GM18502 (cell line): ENCODE data around the gene CNTNAP2.
"Not testable (repeated sequence)": the region's sequence is repeated elsewhere in the genome, so short reads cannot be mapped to it uniquely, and the experiment has no call there.

Experiments used
- ATAC-seq: cut with Tn5 transposase; IDR thresholded peaks from one replicate; pipeline ENCODE4 v1.9.1; 2021; ENCODE audit warnings: mild to moderate bottlenecking; ENCODE audit not compliant: unreplicated experiment, poor library complexity

CNTNAP2 gene

GRCh38 chr7:147650991-147651390 lies 1534.4 kb downstream of the CNTNAP2 start:
- no peak for ATAC-seq

- no peak for ATAC-seq
Observed at GRCh38 chr7:147651601-147652000, 1535.0 kb downstream of the CNTNAP2 start.

DNA sequence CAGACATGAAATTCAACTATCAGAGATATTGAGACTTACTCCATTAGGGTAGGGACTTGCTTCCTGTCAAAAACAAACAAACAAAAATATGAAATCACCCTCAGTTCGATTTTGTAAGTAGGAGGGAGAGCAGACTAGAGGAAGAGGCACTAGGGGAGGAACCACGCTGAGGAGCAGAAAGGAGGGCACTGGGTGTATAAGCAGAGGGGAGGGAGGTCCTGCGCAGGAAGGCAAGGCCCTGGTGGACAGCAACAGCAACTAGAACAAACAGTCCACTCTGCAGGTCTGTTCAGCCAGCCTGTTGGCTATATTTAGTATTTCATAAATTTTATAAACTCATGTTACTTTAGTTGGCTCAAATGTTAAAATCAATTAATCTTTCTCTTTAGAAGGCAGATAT lies 1536.9 kb downstream of the CNTNAP2 start:
- no peak for ATAC-seq

GRCh38 chr7:147658392-147658967 lies 1541.9 kb downstream of the CNTNAP2 start:
- ATAC-seq, result no peak

- ATAC-seq, result no peak
Observed at GRCh38 chr7:147659036-147659995, 1542.7 kb downstream of the CNTNAP2 start.

GRCh38 chr7:147664541-147664940 lies 1547.9 kb downstream of the CNTNAP2 start:
- no peak for ATAC-seq

DNA sequence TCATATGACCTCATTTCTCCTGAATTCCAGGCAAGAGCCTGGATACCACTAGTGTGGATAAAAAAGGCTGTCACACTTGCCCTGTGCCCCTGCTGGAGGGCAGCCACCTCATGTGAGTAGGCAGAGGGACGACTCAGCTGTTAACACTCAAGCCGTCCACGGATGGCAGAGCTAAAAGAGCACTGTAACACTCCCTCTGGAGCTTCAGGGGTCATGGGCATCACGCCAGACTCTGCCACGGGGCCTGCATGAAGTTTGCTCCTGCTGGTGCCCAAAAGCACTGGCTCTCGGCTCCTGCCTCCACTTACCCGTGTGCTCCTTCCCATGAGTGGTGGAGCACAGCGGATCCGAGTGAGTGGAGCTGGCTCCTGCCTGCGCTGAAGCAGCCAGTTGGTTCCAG lies 1554.2 kb downstream of the CNTNAP2 start:
- ATAC-seq, result no peak

DNA sequence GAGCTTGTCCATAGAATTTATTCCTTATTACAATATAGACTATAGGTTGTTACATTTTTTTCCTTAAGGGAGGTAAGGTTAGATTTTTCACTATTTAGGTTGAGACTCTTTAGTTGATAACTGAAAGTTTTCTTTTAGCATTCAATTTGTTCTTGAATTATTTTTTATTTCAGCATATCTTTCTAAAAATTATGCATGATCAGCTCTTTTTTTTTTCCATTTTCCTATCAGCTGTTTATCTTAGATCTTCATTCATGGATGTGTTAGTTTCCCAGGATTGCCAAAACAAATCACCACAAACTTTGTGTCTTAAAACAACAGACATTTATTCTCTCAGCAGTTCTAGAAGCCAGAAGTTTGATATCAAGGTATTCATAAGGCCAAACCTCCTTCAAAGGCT lies 1558.1 kb downstream of the CNTNAP2 start:
- no peak for ATAC-seq

DNA sequence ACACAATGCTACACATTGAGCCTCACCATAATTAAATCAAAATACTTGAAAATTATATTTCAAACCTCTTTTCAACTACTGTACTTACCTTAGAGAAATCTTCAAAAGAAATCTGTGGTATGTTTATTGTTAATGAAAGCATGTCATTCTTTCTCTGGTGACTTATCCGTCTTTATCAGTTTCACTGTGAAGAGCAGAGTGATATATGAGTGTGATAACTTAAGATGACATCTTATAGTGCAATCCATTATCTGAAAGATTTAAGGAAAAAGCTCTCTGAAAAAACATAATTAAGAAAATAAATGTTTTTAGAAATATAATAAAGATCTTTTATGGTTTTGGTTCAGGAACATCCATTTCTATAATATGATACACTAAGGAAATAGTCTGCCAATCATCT lies 1562.3 kb downstream of the CNTNAP2 start:
- ATAC-seq, result no peak

DNA sequence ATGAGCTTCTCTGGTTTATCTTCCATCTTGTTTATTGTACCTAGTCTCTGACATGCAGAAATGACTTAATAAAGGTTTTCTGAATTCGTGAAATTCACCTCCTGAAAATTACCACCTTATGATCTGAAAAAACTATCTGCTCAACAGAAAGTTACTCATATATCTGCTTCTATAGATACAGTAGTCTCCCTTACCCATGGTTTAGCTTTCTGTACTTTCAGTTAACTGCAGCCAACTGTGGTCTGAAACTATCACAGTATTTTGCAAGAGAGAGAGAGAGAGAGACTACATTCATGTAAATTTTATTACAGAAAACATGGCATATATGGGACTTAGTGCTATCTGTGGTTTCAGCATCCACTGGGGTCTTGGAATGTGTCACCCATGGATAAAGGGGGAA lies 1564.9 kb downstream of the CNTNAP2 start:
- no peak for ATAC-seq

DNA sequence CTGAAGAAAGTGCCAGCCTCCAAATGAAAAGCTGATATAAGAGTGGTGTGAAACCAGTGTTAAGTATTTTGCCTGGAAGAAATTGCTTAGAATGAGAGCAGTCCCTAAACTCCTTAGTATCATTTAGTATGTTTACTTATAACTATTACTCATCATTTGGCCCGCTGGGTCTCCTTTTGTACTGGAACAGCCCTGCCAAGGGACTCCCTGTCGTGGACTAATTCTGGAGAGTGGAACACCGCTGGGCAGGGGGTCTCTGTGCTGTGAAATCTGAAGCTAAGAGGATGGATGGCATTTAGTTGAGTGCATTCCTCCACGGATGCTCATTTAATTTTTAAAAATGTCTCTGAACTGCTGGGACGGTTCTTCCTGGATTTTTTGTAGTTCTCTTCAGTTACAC lies 1584.1 kb downstream of the CNTNAP2 start:
- ATAC-seq, result no peak

DNA sequence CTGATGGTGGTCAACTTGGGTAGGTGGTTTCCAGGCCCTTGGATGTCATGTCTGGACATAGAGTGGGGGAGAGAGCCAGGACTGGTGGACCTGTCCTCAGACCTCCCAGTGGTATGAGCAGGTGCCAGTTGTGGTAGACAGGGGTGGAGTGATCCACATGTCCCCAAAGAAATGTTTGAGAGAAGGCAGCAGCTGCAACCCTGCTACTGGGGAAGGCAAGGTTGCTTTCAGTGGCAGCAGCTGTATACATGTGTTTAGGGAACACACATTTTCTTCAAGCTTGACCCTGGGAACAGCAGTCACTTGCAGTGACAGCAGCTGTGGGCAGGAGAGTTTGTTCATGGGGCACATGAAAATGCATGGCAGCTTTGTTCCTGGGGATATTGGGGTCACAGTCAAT lies 1591.3 kb downstream of the CNTNAP2 start:
- ATAC-seq, result no peak

GRCh38 chr7:147708871-147709270 lies 1592.3 kb downstream of the CNTNAP2 start:
- ATAC-seq, result no peak

- no peak for ATAC-seq
Observed at GRCh38 chr7:147711447-147711846, 1594.8 kb downstream of the CNTNAP2 start.

DNA sequence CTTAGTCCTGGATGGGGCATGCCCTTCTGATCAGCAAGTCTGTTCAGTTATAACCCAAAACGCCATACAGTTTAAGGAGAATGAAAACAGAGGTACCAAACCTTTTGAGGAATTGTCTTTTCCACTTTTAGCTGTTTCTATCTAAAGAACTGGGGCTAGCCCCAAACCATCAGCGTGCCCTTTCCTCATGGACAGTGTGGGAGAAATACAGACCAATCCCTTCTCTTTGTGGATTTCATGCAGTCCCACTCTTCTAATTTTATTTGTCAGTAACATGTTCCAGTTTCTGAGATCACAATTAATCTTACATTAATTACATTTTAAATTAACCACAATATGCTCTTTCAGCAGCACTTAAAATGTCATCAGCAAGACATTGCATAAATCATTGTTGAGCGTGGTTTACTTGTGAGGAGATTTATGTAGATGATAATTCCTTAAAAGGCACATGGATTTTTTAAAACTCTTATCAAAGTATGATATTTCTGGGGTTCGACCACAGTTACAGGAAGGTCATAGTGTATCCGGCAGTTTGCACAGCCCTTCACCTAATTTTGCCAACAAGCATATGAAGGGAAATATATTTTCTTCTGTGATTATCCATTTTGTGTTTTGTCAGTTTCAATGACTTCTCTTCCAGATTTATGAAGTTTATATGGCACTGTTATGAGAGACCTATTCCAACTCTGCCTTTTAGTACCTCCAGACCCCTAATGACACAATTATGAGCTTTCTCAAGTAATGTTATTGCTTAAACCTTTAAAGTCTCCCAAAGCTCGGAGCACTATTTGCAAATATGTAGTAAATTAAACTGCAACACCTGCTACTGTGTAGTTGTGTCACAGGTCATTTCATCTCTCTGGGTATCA lies 1605.6 kb downstream of the CNTNAP2 start:
- ATAC-seq, result no peak

DNA sequence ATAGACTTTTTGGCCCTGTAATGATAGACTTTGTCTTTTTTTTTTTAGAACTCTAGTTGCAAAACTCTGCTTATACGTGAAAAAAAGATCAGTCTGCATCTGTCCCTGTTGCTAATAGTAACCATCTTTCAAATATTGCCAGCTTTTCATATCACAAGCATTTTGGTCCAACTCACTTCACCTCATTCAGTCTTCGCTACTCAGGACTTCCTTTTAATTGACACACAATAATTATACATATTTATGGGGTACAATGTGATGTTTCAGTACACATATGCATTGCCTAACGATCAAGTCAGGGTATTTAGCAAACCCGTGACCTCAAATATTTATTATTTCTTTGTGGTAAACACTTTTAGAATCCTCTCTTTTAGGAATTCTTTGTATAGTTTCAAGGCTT lies 1606.9 kb downstream of the CNTNAP2 start:
- ATAC-seq, result no peak

DNA sequence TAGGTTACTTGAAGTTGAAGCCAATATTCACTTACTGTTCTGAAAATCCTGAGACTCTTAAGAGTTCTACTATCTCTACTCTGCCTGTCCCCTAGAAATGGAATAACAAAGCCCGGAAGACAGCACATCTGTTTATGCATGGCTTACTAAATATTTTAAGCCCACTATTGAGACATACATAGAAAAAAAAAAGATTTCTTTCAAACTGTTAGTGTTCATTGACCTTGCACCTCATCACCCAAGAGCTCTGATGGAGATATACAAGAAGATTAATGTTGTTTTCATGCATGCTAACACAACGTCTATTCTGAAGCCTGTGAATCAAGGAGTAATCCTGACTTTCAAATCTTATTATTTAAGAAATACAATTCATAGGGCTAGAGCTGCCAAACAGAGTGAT lies 1614.7 kb downstream of the CNTNAP2 start:
- no peak for ATAC-seq

GRCh38 chr7:147737559-147738214 lies 1621.1 kb downstream of the CNTNAP2 start:
- ATAC-seq, result not testable (repeated sequence)

- no peak for ATAC-seq
Observed at GRCh38 chr7:147742301-147742700, 1625.7 kb downstream of the CNTNAP2 start.

DNA sequence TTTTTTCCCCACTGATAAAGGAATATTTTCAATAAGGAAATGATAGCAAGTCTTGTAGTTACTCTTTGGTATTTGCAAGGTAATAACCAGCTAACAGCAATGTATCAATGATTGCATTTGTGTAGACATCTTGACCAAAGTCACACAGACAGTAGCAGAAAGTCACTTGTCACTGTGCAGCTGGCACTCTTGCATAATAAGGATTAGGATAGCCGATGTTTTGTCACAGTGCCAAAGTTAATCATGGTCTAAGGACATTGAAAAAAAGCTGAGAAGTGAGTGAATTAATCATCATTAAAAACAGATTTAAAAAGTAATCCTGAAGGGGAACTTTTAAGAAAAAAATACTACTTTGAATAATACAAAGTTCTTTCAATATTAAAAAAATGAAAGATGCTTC lies 1639.7 kb downstream of the CNTNAP2 start:
- no peak for ATAC-seq
